ENCODE measurements around the gene ADA.
A peak's percentile ranks its signal among the peaks of the same experiment; 100 is the strongest.
"Not testable (repeated sequence)": the region's sequence is repeated elsewhere in the genome, so short reads cannot be mapped to it uniquely, and the experiment has no call there.

Gene ADA

DNA sequence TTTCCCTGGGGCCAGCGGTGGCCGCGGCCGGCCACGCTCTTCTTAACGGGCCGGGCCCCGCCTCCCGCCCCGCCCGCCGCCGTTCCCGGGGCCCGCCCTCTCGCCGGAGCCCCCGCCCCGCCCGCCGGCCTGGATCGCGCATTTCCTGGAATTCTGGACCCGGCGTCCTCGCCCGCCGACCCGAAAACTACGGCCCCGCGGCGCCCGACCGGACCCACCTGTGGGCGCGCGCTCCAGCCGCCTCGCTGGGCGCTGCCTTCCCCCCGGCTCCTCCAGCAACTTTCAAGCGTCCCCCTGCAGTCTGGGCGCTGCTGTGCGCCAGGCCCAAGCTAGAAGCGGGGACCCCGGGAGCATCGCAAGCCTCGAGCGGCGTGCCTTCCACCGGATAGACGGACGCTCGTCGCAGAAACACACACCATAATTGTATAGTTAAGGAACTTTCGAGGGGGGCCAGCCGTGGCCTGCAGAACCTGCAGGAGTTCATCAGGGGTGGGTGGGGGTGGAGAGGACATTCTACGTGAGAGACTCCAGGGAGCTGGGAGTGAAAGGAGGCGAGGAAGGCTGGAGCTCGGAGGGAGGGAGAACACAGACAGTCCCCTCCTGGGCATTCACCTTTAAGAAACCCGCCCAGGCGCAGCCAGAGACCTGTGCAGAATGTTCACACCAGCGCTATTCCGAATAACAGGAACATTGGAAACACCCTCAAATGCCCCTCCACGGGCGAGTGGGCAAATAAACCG is at the start of gene ADA:
Gene ADA, minus strand, starts transcription at position 16 of the 740 bp plus-strand sequence. CDS start 92 bp downstream, outside the sequence.
- peak; percentile 95 for DNase-seq (ENCODE audit: low spot score)

DNA sequence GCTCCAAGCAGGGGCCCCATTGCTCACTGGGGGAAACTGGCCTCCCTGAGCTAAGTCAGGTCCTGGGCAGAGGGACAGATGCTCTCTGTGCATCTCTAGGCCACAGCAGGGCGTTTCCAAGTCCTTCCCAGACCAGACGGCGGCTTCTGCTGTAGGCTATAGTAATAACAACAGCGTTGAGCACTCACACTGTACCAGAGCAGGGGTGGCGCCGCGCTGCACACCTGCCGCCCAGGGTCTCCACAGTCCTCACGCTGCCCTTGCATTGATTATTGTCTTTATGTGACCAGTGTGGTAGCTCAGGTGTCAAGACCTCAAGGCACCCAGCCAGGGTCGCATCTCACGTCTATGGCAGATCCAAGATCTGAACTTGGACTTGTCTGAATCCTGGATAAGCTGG is 48.8 kb upstream of the ADA start:
- DNase-seq (ENCODE audit: low spot score), result no peak

DNA sequence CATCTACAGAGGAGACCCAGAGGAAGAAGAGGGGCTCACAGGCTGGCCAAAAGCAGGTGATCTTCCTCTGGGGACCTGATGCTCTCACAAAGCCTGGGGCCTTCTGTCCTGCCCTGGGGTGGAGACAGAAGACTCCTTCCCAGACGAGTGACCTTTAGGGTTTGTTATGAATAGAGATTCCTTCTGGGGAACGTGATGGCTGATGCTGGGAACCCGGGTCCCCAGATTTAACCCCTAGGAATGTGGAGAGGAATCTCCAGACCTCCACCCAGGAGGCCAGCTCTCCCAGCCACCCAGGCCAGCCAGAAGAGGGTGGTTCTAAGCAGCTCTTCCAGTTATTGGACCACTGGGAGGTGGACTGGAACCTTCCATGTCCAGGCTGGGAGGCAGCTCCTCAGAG is 46.9 kb upstream of the ADA start:
- no peak for DNase-seq (ENCODE audit: low spot score)

DNA sequence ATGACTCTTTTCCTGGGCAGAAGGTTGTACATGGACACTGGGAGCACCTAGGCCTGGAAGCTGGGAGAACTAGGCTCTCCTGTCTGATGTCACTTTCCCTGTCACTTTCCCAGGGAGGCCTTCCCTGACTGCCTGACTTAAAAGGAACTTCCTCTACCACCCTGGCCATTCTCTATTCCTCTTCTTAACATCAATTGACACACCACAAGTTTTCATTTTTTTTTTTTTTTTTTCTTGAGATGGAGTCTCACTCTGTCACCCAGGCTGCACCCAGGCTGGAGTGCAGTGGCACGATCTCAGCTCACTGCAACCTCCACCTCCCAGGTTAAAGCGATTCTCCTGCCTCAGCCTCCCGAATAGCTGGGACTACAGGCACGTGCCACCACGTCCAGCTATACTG is 45.5 kb upstream of the ADA start:
- DNase-seq (ENCODE audit: low spot score), result not testable (repeated sequence)

DNA sequence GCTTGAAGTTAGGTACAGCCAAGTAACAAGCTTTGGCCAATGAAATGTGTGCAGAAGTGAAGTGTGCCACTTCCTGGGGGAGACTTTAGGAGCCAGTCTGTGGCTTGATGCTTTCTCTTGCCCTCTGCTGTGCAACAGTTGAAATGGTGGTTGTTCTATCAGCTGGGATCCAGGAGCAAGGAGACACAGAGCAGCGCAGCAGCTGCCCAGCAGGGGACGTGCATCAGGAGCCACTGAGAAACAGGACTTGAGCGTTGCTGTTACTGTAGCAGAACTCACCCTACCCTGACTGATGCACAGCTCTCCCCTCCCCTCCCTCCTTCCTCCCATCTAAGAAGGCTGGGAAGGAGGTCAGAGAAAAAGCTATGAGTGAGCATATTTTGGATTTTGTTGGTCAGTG is 44.8 kb upstream of the ADA start:
- DNase-seq (ENCODE audit: low spot score), result no peak

DNA sequence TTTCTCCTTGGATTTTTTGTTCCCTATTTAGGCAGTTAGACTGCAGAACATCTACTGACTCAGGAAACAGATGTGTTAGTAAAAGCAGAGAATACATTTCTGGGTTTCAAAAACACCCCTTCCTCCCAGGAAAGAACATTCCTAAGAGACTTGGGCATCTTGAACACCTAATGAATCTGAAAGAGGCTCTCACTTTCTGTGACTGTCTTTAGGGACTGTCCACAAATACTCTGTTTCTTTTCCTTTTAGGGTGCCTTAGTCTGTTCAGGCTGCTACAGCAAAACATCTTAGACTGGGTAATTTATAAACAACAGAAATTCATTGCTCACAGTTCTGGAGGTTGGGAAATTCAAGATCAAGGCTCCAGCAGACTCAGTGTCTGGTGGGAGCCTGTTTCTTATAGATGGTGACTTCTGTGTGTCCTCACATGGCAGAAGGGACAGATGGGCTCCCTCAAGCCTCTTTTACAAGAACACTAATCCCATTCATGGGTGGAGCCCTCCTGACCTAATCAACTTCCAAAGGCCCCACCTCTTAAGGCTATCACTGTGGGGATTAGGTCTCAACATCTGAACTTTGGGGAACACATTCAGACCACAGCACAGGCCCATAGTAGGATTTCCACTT is 44.3 kb upstream of the ADA start:
- DNase-seq (ENCODE audit: low spot score), result peak; percentile 64

DNA sequence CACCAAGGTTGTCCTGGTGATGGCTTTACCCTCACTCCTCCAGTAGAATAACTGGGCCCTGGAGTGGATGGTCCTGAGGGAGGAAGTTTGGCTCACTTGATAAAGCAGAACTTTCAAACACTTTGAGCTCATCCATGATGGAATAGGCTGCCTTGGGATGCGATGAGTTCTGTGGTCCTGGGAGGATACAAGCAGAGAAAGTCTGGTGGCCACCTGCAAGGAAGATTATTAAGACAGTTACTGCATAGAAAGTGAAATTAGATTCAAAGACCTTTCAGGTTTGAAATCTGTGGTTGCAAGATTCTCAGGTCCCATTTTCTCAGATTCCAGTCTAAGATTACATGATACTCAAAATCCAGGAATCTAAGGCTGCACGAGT is 43.8 kb upstream of the ADA start:
- no peak for DNase-seq (ENCODE audit: low spot score)

DNA sequence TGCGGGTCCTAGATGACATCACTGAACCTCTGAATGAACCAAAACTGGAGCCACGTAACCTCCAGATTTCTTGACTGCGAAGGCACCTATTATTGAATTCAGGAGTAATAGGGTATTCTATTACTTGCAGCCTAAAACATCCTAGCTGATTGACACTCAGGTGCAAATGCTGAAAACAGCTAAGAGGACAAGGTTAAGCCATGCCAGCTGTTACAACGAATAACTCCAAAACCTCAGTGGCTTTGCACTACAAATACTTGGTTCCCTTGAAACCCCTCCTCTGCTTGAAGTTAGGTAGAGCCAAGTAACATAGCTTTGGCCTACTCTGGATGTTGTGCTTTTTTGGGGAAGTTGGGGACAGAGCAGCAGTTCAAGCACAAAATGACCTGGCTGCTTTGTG is 42.7 kb upstream of the ADA start:
- DNase-seq (ENCODE audit: low spot score), result no peak

DNA sequence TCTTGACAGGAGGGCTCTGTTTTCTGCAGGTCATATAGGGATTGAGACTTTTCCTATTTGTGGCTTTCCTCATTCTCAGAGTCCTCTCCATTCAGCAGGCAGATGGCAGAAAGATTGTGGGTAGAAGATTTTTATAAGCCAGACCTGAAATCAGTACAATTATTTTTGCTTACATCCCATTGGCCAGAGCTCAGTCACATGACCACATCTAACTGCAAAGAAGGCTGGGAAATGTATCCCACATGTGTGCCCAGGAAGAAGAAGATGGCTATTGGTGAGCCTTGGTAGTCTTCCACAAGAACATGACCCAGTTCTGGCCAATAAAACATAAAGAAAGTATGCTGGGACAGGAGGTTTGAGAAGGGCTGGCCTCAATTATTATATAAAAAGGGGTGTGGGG is 42.1 kb upstream of the ADA start:
- DNase-seq (ENCODE audit: low spot score), result no peak

DNA sequence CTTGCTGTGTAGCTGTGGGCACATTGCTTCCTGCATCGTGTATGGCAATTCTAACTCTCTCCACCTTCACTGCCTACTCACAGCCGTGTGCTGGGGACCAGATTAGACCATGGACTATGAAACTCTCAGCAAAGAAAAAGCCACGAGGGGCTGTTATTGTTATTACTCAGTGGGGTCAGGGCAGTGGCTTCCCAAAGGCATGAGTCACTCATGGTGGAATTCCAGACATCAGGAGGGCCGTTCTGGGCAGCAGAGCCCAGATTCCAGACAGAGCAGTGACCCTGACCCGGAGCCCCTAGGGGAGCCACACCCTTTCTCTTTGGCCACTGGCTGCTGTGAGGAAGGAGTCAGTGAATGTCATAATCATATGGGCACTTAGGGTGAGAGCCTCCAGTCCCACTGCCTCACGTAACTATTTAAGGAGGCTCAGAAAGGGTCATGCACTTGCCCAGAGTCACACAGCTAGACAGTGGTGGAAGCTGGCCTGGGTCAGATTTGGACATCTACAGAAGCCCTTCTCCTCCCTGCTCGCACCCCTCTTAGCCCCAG is 41.5 kb upstream of the ADA start:
- DNase-seq (ENCODE audit: low spot score), result peak; percentile 92

DNA sequence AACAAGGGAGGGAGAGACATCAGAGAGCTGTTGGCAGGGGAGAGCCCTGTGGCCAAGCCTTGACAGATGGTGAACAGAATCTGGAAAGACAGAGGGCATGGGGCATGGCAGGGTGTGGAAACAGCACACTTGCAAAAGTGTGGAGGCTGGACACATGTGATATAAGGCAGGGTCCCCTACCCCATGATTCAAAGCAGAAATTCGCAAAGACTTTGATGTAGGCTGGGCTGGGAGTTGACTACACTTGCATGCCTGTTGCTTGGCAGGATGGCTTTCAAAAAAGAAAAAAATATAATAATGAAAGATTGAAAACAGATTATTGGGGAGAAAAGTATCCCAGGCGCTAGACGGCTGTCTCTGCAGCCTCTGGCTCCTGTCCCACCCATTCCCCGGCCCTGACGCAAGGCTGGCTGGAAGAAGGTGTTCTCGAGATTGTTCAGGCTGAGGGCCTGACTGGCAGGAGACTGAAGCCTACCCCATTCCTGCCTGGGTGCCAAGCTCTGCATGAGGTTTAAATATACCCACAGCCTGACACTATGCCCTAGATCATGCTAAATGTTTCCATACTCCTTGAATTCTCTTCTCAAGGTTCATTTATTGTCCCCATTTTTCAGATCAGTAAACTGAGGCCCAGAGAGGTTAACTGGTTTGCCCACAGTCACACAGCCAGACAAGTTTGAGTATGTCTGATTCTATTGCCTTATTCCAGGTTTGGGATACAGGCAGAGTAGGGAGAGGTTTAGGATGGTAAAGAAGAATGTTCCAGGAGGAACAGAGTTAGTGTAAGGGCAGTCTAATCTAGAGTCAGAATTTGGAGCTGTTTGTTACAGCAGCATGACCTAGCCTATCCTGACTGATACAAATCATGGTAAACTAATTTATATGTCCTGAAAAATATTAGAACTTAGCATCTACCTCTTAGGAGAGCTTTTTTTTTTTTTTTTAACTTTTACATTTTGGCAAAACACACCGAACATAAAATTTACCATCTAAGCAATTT is 40.2 kb upstream of the ADA start:
- peak; percentile 82 for DNase-seq (ENCODE audit: low spot score)

DNA sequence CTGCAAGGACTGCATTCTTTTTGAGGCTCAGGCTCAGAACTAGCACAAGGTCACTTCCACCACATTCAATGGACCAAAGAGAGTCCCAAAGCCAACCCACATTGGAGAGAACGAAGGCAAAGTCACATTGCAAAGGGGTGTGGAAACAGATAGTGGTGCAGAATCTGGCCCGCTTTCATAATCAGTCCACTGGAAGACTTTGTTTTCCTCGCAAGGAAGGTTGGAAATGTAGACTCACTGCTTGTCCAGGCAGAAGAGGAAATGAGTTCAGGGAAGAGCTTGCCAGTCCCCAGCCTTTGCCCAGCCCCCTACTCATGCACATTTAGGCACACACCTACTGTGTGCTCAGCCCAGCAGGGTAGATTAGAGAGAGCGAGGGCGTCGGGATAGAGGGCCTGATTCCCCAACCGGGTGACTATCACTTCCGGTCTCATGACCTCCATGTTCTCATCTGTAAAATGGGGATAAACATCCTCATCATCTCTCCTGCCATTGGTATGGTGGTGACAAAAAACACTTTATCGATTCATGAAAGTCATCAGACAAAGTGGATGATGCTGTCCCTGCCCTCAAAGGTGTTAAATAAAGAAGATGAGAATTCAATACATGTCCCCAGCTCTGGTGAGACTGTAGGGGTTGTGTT is 39.4 kb upstream of the ADA start:
- DNase-seq (ENCODE audit: low spot score), result peak; percentile 49

DNA sequence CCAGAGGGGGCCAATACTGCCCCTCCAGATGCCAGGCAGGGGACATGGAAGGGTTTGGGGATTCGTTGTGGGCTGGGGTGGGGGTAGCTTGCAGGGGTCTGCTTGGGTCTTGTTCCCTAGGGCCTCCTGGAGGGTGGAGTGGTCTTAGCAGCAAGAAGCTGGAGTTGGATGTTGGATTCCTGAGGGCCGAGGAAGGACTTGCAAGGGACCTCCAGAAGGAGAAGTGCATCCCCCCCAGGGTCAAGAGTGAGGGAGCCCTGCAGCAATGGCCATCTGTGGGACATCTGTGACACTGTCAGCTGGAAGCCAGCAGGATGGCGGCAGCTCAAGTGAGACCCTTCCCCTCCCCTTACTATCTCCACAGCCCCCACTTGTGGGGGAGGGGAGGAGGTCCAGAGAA is 38.3 kb upstream of the ADA start:
- no peak for DNase-seq (ENCODE audit: low spot score)

DNA sequence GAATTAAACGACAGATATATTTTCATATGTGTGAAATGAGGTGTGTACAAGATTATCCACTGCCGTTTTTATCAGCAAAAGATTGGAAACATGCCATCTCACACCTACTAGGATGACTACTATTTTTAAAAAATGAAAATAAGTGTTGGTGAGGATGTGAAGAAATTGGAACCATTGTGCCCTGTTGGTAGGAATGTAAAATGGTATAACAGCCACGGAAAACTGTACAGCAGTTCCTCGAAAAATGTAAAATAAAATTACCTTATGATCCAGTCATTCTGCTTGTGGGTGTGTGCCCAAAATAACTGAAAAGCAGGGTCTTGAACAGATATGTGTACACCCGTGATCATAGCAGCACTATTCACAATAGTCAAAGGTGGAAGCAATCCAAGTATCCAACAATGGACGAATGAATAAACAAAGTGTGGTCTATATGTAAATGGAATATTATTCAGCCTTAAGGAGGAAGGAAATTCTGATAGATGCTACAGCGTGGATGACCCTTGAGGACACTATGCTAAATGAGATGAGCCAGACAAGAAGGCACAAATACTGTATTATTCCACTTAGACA is 36.6 kb upstream of the ADA start:
- DNase-seq (ENCODE audit: low spot score), result no peak

DNA sequence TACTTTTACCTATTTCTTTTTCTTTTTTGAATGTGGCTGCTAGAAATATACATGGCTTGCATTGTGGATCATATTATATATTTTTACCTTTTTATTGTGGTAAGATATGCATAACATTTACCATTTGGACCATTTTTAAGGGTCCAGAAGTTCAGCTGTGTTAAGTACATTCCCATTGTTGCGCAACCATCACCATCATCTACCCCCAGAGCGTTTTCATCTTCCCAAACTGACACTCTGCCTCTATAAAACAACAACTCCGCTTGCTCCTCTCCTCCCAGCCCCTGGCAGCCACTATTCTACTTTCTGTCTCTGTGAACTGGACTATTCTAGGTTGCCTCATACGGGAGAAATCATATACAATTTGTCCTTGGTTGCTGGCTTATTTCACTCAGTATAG is 35.4 kb upstream of the ADA start:
- no peak for DNase-seq (ENCODE audit: low spot score)

DNA sequence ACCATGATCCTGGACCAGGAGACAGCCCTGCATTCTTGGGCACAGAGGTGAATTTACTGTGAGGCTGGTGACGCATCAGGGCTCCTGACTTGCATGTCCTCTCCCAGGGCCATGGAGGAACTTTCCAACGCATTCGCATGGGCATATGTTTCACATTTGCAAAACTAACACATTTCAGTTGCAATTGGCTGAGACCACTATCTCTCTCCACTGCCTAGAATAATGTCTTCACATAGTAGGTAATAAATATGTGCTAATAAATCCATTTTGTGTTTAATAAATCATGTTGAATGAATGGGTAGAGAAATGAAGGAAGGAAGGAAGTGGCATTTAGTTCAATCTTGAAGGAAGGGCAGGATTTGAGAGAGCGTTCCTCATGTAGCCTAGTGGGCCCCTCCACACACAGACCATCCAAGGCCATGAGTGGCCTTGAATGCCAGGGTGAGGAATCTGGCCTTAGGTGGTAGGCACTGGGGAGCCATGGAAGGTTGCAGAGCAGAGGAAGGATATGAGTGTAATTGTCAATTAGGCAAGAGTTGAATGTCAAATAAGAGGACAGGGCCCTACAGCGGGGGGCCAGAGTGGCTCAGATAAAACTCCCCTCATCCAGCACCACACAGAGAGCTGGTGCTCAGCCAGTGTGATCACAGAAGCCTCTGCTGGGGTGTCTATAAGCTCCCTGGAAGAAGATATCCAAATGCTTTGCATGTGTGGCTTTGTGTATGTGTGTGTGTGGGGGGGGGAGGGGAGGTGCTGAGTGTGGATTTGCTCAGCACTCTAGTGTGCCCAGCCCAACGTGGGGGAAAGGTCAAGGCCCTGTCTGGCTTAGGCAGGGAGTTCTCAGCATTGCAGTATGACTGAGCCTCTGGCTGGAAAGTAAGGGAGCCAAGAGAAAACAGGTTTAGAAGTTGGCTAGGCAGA is 32.8 kb upstream of the ADA start:
- DNase-seq (ENCODE audit: low spot score), result no peak

DNA sequence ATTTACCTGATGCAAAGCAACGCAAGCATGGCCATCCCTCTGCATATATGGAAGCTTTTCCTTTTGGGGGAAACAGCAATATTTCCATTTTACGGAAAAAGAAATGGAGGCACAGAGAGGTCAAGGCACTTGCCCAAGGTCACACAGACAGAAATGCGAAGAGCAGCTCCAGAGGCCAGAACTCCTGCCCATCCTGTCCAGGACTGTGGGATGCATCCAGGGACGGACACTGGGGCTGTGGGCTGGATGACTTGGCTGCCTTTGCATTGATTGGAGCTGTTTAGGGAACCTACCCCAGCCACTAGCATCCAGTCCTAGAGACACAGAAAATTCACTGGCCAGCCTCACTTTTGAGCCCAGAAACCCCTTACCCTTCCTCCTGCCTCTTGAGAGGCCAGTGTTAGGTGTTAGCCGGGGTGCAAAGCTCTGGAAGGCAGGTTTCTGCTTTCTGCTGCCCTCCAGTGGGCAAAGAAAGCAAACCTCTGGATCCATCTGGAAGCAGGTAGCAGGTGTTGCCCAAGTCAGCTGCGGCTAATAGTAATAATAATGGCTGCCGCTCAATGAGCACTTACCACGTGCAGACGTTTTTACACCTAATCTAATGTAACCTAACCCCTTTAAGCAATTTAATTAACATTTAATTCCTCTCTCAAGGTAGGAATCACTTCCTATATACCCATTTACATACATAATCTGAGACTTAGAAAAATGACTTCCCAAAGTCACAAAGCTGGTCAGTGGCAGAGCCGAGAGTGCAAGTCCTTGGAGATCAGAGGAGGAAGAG is 32.0 kb upstream of the ADA start:
- DNase-seq (ENCODE audit: low spot score), result peak; percentile 74

DNA sequence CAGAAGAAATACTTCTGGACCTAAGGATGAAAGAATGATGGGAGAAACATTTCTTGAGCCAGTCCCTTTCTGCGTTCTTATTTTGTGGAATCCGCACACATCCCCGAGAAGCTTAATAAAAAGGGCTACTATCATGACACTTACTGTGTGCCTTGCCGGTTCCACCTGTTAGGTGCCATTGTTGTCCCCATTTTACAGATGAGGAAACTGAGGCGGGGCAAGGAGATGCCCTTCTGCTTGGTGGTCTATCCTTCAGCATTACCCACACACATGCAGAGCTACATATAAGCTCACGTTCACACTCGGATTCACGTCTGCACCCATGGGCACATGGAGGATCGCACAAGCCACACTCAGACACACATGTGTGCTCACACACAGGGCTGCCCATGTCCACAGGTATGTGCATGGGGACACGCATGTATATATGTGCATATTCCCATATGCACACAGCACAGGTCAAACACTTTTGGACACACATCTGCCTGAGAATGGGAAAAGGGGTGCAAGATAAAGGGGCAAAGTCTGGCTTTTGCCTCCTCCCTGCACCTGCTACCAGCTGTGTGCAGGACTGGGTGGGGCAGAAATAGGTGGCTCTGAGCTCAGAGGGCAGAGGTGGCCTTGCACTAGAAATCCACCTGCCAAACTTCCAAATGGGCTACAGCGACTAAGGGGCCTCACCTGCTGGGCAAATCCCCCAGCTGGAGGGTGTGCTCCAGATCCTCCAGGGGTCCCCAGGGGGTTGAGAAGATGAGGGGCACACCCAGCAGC is 30.5 kb upstream of the ADA start:
- no peak for DNase-seq (ENCODE audit: low spot score)
